Liver (tissue), 9 donors: ENCODE results near the gene BDKRB2. TPM values are rescaled to one million over a fixed set of nuclear protein-coding genes. Genes with fewer than 3 reads are reported as not detected.

ENCODE experiments used
- DNase-seq: peaks from one replicate; pipeline ENCODE4 v3.0.0-alpha.2; 2017; ENCODE audit warnings: low spot score
- H3K27ac ChIP-seq, 2 donors: one replicate each; pipeline ENCODE4 v1.7.0; 2013; ENCODE audit warnings: inconsistent platforms in 2 of 2, low read length in 2 of 2, control low read depth in 1 of 2, low read depth in 1 of 2, mild to moderate bottlenecking in 1 of 2
- H3K27me3 ChIP-seq, 4 donors: one replicate each; pipeline versions ENCODE4 v1.6.1 to v1.7.0; 2013; ENCODE audit warnings: low read length in 3 of 4, inconsistent platforms in 1 of 4, mild to moderate bottlenecking in 1 of 4, moderate library complexity in 1 of 4; ENCODE audit not compliant: control insufficient read depth in 4 of 4, insufficient read depth in 4 of 4
- H3K36me3 ChIP-seq, 4 donors: one replicate each; pipeline versions ENCODE4 v1.6.1 to v1.7.0; 2013; ENCODE audit warnings: low read length in 3 of 4, mild to moderate bottlenecking in 3 of 4, low read depth in 1 of 4, moderate library complexity in 1 of 4; ENCODE audit not compliant: control insufficient read depth in 4 of 4, insufficient read depth in 3 of 4
- H3K4me1 ChIP-seq, 4 donors: one replicate each; pipeline versions ENCODE4 v1.6.1 to v1.7.0; 2013; ENCODE audit warnings: low read length in 3 of 4, mild to moderate bottlenecking in 3 of 4, moderate library complexity in 1 of 4; ENCODE audit not compliant: control insufficient read depth in 4 of 4, insufficient read depth in 4 of 4
- H3K4me3 ChIP-seq, 3 donors: one replicate each; pipeline versions ENCODE4 v1.6.1 to v1.7.0; 2013; ENCODE audit warnings: low read length in 3 of 3, control low read depth in 1 of 3, low read depth in 1 of 3, mild to moderate bottlenecking in 1 of 3
- H3K9ac ChIP-seq, 2 donors: one replicate each; pipeline ENCODE4 v1.7.0; 2013; ENCODE audit warnings: low read length in 2 of 2, mild to moderate bottlenecking in 2 of 2, moderate library complexity in 2 of 2, control low read depth in 1 of 2, low read depth in 1 of 2
- H3K9me3 ChIP-seq, 4 donors: one replicate each; pipeline versions ENCODE4 v1.6.1 to v1.7.0; 2013; ENCODE audit warnings: low read length in 3 of 4; ENCODE audit not compliant: control insufficient read depth in 4 of 4
- ATF3 ChIP-seq: IDR thresholded peaks from 2 replicates; pipeline ENCODE4 v1.6.1; 2016; ENCODE audit warnings: antibody characterized with exemption
- CTCF ChIP-seq: fragments of 150-350 bp; IDR thresholded peaks from 2 replicates; pipeline ENCODE4 v1.5.1; 2017; ENCODE audit warnings: improper control_type of control experiment, low read depth, low read length; ENCODE audit not compliant: missing input control
- EGR1 ChIP-seq, 2 donors: IDR thresholded peaks; 2 replicates each; pipeline ENCODE4 v1.6.1; 2016 to 2018; ENCODE audit warnings: antibody characterized with exemption in 2 of 2, low read depth in 2 of 2
- FOXA1 ChIP-seq: IDR thresholded peaks from 2 replicates; pipeline ENCODE4 v1.6.1; 2016; ENCODE audit warnings: antibody characterized with exemption
- FOXA2 ChIP-seq: IDR thresholded peaks from 2 replicates; pipeline ENCODE4 v1.6.1; 2016; ENCODE audit warnings: antibody characterized with exemption
- GABPA ChIP-seq, 2 donors: IDR thresholded peaks in 1 of 2; conservative IDR thresholded peaks in 1 of 2; 2 replicates each; pipeline ENCODE4 v1.6.1; 2016; ENCODE audit warnings: antibody characterized with exemption in 2 of 2, mild to moderate bottlenecking in 1 of 2, moderate library complexity in 1 of 2
- HNF4A ChIP-seq, 2 donors: conservative IDR thresholded peaks; 2 replicates each; pipeline ENCODE4 v1.6.1; 2016; ENCODE audit warnings: antibody characterized with exemption in 2 of 2, mild to moderate bottlenecking in 2 of 2
- HNF4G ChIP-seq: IDR thresholded peaks from 2 replicates; pipeline ENCODE4 v1.6.1; 2016; ENCODE audit warnings: antibody characterized with exemption
- JUND ChIP-seq, 2 donors: IDR thresholded peaks; 2 replicates each; pipeline ENCODE4 v1.6.1; 2016; ENCODE audit warnings: antibody characterized with exemption in 2 of 2
- NR2F2 ChIP-seq: IDR thresholded peaks from 2 replicates; pipeline ENCODE4 v1.6.1; 2016; ENCODE audit warnings: antibody characterized with exemption
- RXRA ChIP-seq, 2 donors: IDR thresholded peaks; 2 replicates each; pipeline ENCODE4 v1.6.1; 2017 to 2018; ENCODE audit warnings: antibody characterized with exemption in 2 of 2, mild to moderate bottlenecking in 1 of 2
- SP1 ChIP-seq: IDR thresholded peaks from 2 replicates; pipeline ENCODE4 v1.6.1; 2018; ENCODE audit warnings: antibody characterized with exemption, mild to moderate bottlenecking
- YY1 ChIP-seq: IDR thresholded peaks from 2 replicates; pipeline ENCODE4 v1.6.1; 2016; ENCODE audit warnings: antibody characterized with exemption, mild to moderate bottlenecking
- ZBTB33 ChIP-seq: IDR thresholded peaks from 2 replicates; pipeline ENCODE4 v1.6.1; 2016; ENCODE audit warnings: antibody characterized with exemption
- WGBS: extraction: QIAGEN DNeasy Blood & Tissue Kit; methylation state at CpG from one replicate; pipeline ENCODE4 v1.1.7; 2013; 5-methylcytosine and 5-hydroxymethylcytosine counted together
- polyA plus RNA-seq, 2 donors: library from polyadenylated mRNA; stranded (reverse) in 1 of 2; unstranded in 1 of 2; fragments of 200-250 nt in 1 of 2; fragments of >200 nt in 1 of 2; fragmentation: Nextera tagmentation in 1 of 2; extraction: Ambion mirVana in 1 of 2; gene quantifications; one replicate each; pipeline versions ENCODE4 v1.2.1 to v1.2.3, GENCODE V29; 2013 to 2015
- total RNA-seq, 2 donors: library from RNA; depleted of rRNA; stranded (reverse); fragments of >200 nt; gene quantifications; one replicate each; pipeline ENCODE4 v1.2.3, GENCODE V29; 2014
- TF ChIP-seq, protein P1 (sequence below): IDR thresholded peaks from 2 replicates; pipeline ENCODE4 v1.6.1; 2016; ENCODE audit warnings: antibody characterized with exemption
- donor health status: healthy.
- donor health status: healthy.
- donor health status: healthy.
- donor health status: healthy.
- donor health status: healthy.

Gene BDKRB2
- total and polyA plus RNA-seq, 4 donors = 0.10 to 0.25 (median 0.17) TPM

GRCh38 chr14:96272777-96273473, 68.3 kb downstream of the BDKRB2 start (continued):
- TF ChIP-seq ZBTB33 (no peak), SP1 (no peak), ATF3 (no peak), HNF4A (conservative IDR thresholded peaks at IDR 0.05) (no peak), GABPA (IDR thresholded peaks at IDR 0.05 in 1 of 2, conservative IDR thresholded peaks at IDR 0.05 in 1 of 2) (no peak), FOXA2 (no peak), FOXA1 (no peak)
- TF ChIP-seq, protein P1, sequence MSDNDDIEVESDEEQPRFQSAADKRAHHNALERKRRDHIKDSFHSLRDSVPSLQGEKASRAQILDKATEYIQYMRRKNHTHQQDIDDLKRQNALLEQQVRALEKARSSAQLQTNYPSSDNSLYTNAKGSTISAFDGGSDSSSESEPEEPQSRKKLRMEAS = no peak

- Histone ChIP-seq H3K27me3 (no peaks in the 10 kb centered on the region), H3K9me3 (peaks cover 0 to 6% (median 3%) of the 10 kb centered on the region in 4 donors), H3K4me1 (peaks cover 0 to 12% (median 7%) of the 10 kb centered on the region in 4 donors), H3K9ac (no peak overlapping the region), H3K36me3 (no peaks in the 10 kb centered on the region), H3K27ac (no peak overlapping the region), H3K4me3 (no peak overlapping the region)
- no peak for DNase-seq
- 95% methylated on average over 5 of the region's 5 CpGs for WGBS
- no peak for TF ChIP-seq EGR1 (IDR thresholded peaks at IDR 0.05; ENCODE audit: low read depth in 2 of 2)
- no peak for TF ChIP-seq ATF3
- no peak for TF ChIP-seq CTCF
Observed at GRCh38 chr14:96273629-96274028, 69.0 kb downstream of the BDKRB2 start.

DNA sequence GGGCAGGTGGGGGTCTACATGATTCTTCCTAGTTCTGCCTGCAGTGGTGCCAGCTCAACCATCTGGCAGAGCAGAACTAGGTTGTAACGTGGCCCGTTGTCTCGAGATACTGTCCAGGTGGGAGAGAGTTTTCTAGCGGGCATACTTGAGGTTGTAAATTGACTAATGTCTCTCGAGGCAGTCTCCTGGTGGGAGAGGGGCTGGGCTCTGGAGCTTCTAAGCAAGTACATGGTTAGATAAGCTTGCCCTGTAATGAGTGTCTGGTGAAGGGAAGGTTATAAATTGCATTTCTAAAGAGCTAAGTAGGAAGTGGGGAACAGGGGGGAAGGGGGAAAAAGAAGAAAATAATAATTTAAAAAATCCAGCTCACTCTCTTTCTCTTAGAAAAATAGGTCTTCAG, 69.5 kb downstream of the BDKRB2 start:
- no peak overlapping the region for H3K9ac ChIP-seq
- H3K9me3 ChIP-seq = peaks cover 0 to 6% (median 3%) of the 10 kb centered on the region in 4 donors
- no peaks in the 10 kb centered on the region for H3K36me3 ChIP-seq
- WGBS = 90% methylated on average over 5 of the region's 5 CpGs
- no peak for DNase-seq
- no peak overlapping the region for H3K27ac ChIP-seq
- no peaks in the 10 kb centered on the region for H3K27me3 ChIP-seq
- TF ChIP-seq, protein P1 = no peak
- TF ChIP-seq NR2F2 = no peak
- TF ChIP-seq GABPA (IDR thresholded peaks at IDR 0.05 in 1 of 2, conservative IDR thresholded peaks at IDR 0.05 in 1 of 2) = no peak
- no peak for TF ChIP-seq RXRA (IDR thresholded peaks at IDR 0.05)
- no peak for TF ChIP-seq YY1
- TF ChIP-seq FOXA2 = no peak
- no peak for TF ChIP-seq HNF4G
- TF ChIP-seq ATF3 = no peak
- no peak for TF ChIP-seq JUND (IDR thresholded peaks at IDR 0.05)
- no peak for TF ChIP-seq CTCF
- H3K4me1 ChIP-seq = peaks cover 0 to 7% (median 4%) of the 10 kb centered on the region in 4 donors
- no peak overlapping the region for H3K4me3 ChIP-seq
